ENCODE measurements around the gene BRF1.
A peak's percentile ranks its signal among the peaks of the same experiment; 100 is the strongest.
"Not testable (repeated sequence)": the region's sequence is repeated elsewhere in the genome, so short reads cannot be mapped to it uniquely, and the experiment has no call there.

Gene BRF1, protein sequence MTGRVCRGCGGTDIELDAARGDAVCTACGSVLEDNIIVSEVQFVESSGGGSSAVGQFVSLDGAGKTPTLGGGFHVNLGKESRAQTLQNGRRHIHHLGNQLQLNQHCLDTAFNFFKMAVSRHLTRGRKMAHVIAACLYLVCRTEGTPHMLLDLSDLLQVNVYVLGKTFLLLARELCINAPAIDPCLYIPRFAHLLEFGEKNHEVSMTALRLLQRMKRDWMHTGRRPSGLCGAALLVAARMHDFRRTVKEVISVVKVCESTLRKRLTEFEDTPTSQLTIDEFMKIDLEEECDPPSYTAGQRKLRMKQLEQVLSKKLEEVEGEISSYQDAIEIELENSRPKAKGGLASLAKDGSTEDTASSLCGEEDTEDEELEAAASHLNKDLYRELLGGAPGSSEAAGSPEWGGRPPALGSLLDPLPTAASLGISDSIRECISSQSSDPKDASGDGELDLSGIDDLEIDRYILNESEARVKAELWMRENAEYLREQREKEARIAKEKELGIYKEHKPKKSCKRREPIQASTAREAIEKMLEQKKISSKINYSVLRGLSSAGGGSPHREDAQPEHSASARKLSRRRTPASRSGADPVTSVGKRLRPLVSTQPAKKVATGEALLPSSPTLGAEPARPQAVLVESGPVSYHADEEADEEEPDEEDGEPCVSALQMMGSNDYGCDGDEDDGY

DNA sequence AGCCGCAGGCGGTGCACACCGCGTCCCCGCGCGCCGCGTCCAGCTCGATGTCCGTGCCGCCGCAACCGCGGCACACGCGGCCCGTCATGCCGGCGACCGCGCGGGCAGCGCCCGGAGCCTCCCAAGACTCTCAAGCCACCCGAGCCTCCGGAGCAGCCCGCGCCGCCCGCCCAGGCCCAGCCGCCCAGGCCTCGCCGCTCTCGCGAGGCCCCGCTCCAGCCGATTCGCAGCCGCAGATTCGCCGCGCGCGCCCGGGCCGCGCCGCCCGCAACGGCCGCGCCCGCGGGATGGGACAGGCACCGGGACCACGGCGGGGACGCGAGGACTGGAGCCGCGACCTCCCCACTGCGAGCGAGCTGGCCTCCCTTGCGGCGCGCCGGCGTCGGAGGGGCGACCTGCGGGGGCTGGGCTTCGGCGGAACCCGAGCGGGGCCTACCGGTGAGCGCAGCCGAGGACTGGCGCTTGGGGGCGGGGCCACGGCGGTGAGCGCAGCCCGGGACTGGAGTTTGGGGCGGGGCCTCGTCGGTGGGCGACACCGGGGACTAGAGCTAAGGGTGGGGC lies at the start of gene BRF1:
Gene BRF1, minus strand, starts transcription at position 460 of the 561 bp plus-strand sequence. Its CDS starts 372 bp downstream, at position 88.
- peak; percentile 97 for DNase-seq

DNA sequence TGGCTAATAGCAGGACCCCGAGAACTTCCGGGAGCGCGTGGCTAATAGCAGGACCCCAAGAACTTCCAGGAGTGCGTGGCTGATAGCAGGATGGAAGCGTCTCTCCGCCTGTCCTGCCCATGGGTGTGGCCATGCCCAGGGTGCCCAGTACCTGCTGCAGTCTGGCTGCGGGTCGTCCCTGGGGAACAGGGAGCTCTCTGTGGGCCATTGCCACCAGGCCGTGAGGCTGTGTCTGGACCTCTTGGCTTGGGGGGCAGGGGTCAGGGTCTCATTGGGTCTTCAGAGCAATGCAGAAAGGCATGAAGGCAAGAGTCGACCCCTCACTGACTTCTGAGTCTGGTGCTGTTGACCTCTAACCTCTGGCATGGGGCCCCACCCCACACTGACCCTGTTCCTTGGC lies 49.2 kb upstream of the BRF1 start:
- no peak for DNase-seq

DNA sequence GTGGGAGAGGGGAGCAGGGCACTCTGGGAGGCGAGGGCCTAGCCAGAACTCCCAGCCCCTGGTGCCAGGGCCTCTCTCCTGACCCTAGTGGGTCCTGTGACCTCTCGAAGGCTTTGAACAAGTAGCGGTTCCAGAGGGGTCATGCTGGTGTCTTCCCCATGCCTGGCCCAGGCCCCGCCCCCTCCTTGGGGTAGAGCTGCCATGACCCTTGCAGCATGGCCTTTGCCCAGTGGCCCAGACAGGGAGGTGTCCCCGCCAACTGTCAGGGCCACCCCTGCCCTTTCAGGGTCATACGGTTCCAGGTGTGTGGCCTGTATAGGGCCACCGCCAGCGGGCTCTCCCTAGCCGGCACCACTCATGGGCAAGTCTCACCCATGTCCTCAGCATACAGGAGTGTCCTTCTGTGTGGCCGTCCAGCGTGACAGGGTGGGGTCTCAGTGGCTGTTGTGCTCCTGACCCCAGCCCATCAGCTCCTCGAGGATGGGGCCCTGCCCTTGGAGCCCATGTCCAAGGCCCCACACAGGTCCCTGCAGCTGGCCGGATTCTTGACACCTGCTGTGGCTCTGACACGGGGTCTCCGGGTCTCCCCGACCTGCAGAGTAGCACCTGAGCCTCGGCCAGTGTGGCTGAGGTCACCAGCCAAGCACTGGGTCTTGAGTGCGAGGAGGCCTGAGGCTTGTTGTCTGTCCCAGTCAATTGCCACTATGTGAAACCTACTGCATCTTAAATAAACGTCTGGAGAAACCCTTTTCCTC lies 48.3 kb upstream of the BRF1 start:
- no peak for DNase-seq

DNA sequence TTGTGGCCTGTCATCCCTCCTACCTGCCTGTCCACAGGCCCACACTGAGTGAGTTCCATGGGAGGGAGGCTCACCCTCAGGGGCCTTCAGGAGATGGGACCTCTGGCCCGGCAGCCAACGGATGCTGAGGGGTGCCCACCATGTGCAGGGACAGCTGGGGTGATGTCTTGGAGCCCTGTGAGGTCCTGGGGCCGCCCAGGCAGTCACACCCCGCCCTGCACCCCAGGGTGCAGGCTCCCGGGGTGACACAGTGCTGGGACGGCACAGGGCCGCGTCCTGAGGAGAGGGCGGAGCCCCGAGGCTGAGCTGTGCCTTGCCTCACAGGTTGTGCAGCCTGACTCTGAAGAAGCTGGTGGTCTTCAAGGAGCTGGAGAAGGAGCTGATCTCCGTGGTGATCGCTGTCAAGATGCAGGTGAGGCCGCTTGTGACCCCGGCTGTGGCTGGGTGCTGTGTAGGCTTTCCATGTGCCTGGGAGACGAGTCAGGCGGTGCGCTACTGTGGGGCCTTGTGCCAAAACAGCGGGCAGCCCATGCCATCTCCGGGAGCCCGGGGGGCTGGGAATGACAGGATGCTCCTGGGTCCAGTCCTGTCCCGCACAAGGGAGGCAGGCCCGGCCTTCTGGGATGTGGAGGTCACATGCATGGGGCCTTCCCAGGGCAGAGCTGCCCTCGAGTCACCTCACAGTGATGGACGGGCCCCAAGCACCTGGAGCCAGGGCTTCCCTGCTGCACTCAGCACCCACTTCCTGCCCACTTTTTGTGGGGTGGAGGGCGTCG lies 47.6 kb upstream of the BRF1 start:
- no peak for DNase-seq

DNA sequence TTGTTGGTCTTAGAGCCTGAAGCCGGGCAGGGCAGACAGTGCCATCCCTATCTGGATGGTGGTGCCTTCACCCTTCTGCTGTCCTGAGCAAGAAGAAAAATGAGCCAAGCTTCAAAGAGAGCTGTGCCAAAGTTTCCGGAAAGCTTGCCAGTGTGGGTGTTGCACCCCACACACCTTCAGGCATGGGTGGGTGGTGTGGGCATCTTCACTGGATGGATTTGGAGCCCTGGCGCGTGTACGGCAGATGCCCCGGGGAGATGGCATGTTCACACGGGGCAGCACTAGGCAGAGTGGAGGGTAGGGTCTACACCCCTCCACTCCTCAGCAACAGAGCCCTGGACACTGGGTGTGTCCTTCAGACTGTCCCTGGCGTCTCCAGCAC lies 46.8 kb upstream of the BRF1 start:
- DNase-seq: no peak

DNA sequence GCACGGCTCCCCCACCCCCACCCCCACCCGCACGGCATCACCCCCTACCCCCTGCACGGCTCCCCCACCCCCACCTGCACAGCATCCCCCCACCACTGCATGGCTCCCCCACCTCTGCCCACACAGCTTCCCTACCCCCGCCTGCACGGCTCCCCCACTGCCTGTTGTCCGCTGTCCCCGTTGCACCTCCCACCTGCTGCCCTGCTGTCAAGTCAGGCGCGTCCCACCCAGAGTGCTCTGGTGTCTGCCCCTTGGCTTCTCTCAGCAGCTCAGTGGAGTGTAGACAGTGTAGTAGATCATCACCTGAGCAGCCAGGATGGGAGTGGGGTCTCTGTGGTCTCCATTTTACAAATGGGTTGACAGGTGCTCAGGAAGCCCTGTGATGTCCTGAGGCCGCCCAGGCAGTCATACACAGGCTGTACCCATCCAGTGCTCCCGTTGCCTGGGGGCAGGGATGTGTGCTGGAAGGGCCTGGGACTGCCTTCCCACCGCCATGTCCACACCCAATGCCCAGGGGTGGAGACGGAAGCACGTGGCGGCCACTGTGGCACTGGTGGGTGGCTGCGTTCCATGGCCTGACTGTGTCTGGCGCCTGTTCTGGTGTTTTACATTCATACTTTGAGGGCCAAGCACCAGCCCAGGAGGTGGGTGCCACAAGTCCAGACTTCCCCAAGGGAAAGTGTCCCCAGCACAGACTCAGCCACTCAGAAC lies 46.2 kb upstream of the BRF1 start:
- no peak for DNase-seq

DNA sequence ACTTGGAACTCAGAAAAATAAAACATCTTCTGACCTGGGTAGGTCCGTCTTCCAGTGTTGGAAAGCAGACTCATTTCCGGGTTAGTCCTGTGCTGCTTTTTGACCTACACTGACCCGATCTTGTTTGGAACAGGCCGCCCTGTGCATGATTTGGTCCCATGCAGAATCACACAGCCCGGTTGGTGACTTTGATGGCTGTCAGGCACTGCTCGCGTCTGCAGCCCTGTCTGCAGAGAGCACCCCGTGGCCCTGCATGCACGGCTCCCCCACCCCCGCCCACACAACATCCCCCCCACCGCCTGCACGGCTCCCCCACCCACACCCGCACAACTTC lies 45.4 kb upstream of the BRF1 start:
- DNase-seq: no peak

DNA sequence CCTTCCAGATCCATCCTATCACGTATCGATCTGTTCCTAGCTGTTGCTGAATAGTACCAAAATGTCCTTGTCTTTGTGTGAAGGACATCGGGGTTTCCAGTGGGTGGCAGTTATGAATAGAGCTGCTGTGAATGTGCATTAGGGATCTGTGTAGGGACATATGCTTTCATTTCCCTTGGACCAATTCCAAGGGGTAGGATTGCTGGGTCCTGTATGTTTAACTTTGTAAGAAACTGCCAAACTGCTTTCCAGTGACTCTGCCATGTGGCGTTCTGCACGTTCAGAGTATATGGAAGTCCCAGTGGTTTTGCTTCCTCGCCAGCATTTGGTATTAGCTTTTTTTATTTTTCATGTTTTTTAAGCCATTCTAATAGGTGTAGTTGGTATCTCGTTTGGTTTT lies 42.4 kb upstream of the BRF1 start:
- DNase-seq: no peak

DNA sequence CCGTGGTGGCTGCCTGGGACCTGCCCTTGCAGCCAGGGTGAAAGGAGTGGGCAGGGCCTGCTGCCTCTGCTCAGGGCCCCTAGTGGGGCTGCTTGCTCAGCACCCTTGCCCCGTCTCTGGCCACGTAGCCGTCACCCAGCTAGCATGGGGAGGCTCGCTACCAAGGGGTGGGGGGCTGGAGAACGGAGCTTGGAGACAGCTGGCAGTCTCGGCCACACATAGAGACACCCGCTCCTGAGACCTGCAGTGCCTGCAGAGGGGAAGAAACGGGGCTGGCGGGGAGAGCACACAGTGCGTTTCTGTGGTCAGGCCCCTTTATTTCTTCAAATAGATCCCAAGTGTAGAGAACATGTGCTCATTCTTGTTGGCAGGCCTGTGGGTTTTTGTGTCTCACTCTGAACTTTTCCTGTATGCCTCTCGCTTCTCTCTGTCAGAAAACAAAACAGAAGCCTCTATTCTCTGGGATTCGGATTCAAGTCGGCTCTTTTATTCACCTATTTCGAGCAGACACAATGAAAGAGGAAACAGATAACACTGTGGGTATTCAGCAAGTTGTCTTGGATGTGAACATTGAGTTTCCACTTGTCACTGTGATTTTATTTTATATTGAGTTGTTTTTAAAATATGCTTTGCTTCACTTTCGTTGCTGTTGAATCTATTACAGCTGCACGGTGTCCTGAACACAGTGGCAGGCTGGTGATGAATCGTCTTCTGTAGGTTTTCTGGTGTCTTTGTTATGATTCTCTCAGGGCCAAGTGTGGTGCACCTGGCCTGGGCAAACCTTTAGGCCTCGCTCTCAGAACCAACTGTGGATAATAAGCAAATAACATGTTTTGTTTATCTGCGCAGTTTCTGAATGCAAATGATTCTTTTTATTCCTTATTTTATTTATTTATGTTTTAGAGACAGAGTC lies 40.3 kb upstream of the BRF1 start:
- DNase-seq: no peak

DNA sequence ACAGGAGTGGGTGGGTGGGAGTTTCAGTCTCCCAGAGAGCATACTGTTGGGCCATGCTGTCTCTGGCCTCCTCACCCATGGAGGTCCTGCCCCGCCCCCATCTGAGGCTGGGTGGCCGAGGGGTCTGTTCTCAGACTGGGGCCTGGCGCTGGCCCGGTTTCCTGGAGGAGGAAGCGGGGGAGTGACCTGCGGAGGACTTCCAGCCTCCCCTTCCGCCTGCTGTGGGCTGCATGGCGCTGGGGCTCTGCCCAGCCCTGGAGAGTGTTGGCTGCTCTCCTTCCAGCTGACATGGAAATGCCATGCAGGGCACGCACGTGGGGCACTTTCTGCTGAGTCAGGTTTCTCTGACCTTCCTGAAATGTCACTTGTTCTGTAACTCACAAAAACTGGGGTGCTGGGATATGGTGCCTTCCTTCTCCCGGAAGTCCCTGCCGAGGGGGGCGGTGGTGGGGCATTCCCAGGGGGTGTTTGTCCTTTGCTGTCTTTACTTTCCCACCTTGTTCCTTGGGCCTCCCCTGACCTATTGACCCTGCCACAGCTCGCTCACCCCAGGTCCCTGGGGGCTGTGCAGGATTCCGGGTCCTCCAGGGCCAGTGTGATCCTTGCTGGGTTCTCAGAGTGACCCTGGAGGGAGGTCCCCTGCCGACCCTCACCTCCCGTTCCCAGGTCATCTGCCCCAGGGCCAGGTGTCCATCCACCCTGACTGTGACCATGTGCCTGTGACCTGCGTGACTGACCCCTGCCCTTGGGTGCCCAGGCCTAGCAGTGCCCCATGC lies 37.4 kb upstream of the BRF1 start:
- no peak for DNase-seq

DNA sequence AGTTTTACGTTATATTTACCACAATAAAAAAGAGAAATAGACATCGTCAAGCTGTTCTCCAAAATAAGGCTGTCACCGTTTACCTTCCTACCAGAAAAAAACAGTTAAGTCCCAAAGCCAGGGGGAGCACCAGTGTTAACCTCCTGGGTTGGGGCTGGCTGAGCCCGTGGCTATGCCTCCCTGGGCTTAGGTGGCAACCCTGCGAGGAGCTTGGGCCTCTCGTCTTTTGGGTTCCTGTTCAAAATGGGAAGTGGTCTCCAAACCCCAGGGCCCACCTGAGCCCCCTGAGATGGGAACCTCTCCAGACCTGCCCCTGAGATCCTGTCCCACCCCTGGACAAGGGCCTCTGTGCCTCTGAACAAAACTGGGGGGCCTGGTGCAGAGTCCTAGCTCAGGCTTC lies 36.6 kb upstream of the BRF1 start:
- no peak for DNase-seq

DNA sequence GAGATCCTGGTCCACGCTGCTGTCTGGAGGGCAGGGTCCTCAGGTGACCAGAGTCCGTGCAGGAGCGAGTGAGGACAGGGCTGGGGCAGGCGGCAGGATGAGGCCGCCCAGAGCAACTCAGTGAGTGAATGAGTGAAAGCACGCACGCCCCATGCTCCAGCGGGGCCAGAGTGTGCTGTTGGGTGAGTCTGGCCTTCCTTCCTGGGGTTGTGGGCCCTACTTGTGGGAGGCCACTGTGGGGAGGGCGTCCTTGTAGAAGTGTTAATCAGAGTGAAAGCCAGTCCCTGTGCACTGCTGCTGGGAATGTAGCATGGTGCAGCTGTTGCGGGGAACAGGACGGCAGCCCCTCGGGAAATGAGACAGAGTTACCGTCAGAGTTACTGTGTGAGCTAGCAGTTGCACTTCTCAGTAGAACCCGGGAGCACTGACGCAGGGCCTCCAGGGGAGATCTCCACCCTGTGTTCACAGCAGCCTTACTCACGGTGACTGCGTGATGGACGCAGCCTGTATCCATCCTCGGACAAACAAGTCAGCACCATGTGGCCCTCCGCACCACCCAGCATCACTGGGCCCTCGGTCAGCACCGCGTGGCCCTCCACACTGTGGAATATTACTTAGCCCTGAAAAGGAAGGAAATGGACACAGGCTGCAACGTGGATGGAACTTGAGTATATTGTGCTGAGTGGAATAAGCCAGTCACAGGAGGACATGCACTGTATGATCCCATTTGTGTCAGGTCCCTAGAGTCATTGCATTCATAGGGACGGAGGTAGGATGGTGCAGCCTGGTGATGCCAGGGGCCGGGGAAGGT lies 35.9 kb upstream of the BRF1 start:
- DNase-seq: no peak

DNA sequence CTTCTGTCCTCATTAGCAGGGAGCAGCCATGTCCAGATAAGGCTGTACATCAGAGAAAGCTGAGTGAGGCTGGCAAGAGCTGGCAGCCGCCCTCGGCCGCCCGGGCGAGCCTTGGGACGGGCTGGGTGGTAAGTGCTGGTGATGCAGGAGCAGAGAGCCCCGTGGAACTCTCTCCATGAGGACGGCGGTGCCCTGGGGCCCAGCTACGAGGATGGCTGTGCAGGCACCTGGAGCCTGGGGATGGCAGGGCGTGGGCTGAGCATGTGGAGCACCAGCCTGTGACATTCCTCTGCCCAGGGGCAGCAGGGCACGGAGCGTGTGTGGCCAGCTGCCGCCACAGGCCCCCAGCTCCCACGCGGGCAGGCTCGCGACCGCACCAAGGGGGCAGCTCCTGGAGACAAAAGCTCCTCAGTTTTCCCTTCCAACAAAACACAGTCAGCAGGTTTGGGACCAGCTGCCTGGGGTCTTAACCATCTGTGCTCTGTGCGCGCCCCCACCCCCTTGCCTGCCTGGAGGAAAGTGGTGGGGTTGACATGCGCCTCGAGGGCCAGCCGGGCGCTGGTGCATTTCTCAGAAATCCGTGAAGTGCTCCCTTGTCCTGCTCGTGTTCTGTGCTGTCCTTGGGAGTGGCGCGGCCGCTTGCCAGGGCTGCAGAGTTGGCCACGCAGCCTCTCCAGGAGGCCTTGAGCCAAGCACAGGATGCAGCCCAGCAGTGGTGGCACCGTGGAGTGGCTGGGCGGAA lies 35.1 kb upstream of the BRF1 start:
- DNase-seq: no peak

DNA sequence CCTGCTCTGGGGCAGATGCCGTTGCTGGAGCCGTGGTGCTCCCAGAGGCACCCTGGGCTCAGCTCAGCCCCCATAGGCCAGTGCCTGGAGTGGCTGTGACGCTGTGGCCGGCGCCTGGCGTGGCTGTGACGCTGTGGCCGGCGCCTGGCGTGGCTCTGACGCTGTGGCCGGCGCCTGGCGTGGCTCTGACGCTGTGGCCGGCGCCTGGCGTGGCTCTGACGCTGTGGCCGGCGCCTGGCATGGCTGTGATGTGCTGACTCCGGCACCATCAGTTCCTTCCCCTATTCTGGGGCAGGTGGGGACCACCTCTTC lies 34.4 kb upstream of the BRF1 start:
- DNase-seq: not testable (repeated sequence)

DNA sequence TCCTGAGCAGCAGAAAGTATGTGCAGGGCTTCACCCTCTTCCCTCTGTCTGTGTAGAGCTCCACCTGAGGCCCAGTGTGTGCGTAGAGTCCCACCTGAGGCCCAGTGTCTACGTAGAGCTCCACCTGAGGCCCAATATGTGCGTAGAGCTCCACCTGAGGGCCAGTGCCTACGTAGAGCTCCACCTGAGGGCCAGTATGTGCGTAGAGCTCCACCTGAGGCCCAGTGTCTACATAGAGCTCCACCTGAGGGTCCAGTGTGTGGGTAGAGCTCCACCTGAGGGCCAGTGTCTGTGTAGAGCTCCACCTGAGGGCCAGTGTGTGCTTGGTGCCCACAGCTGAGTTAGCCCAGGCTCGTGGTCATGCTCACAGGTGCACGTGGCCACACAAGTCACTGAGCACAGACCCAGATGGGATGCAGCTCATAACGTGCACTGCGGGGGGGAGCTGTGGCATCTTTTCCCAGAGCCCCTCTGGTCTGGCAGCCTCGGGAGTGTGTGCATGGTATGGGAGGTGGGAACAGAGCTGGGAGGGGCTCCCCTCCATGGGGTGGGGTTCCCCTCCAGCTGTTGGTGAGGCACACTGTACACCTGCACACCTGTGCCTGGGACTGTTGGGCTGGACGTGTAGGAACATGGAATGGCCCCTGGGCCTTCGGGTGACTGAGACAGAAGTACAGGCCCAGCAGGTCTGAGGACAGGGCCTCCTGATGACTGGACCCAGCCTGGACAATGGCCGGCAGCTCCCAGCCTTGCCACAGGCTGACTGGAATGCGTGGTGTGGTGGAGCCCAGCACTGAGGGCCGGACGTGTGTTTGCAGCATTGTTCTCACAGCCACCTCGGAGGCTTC lies 33.8 kb upstream of the BRF1 start:
- DNase-seq: no peak

DNA sequence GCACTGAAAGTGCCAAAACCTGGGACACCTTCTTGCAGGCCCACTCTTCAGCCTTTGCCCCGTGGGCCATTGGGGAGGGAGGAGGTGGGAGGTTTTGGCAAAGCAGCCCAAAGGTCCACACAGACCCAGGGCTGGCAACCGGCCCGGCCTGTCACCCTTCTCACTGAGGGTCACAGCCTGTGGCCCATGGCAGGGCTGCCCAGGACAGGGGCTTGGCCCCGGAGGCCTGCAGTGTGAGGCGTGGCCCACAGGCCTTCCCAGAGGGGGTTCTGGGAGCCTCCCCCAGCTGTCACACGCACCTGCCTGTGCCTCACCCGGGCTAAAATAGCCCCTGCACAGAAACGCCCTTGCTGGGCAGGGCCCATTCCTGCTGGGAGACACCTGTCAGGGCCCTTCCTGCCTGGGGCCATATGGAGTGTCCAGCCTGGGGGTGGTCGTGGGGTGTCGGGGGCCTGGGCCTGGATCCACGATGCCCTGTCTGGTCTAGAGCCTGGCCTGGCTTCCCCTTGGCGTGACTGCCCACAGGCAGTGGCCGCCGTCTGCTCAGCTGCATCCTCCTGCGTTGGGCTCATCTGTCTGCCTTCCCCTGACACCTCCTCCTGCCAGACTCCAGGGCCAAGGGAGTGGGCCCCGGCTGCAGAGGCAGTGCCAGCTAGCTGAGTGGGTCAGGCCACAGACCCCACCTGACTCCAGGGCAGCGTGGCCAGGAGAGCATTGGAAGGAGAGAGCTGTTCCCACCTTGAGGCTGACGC lies 33.0 kb upstream of the BRF1 start:
- no peak for DNase-seq

DNA sequence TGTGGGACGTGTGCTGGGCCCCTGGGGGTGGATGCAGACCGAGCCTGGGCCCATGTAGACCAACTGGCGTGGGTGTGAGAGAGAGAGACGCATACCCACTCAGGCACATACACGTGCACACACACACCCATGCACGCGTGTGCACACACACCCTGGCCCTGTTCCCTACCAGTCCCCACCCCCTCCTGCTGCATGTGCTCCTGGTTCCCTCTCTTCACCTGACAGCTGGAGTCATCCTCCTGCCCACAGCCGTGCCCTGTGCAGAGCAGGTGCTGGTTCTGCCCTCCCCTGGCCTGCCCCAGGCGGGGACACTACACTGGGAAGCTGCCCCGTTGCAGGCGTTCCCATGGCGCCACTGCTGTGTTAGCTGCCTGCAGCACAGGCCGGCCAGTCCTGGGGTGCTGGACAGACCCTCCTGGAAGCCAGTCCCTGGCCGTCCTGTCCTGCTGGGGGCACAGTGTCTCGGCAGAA lies 32.3 kb upstream of the BRF1 start:
- DNase-seq: no peak

All from activated CD4-positive, alpha-beta T cell treated with anti-CD3 and anti-CD28 coated beads, Interleukin-2, Interleukin-6, amounts not matched to agents 100 ng/mL and 50 ng/mL, durations not matched to agents 16 hours and 8 hours (primary cell).